Measurements from ENCODE around the gene EXOC3L4.
"Not testable (repeated sequence)": the region's sequence is repeated elsewhere in the genome, so short reads cannot be mapped to it uniquely, and the experiment has no call there.

The EXOC3L4 gene

GRCh38 chr14:103105580-103106150, 11.1 kb downstream of the EXOC3L4 start:
- no peak for DNase-seq (ENCODE audit: low read depth, low spot score)

GRCh38 chr14:103107455-103107854, 12.9 kb downstream of the EXOC3L4 start:
- DNase-seq (ENCODE audit: low read depth, low spot score): no peak

- DNase-seq (ENCODE audit: low read depth, low spot score): no peak
Observed at GRCh38 chr14:103107941-103108748, 13.6 kb downstream of the EXOC3L4 start.

GRCh38 chr14:103108749-103109207, 14.3 kb downstream of the EXOC3L4 start:
- DNase-seq (ENCODE audit: low read depth, low spot score): no peak

- peak; percentile 78 for DNase-seq (ENCODE audit: low read depth, low spot score)
Observed at GRCh38 chr14:103109535-103110441, 15.3 kb downstream of the EXOC3L4 start.

- DNase-seq (ENCODE audit: low read depth, low spot score): no peak
Observed at GRCh38 chr14:103110681-103111231, 16.2 kb downstream of the EXOC3L4 start.

- DNase-seq (ENCODE audit: low read depth, low spot score): no peak
Observed at GRCh38 chr14:103111232-103111868, 16.8 kb downstream of the EXOC3L4 start.

- DNase-seq (ENCODE audit: low read depth, low spot score): no peak
Observed at GRCh38 chr14:103112400-103113243, 18.1 kb downstream of the EXOC3L4 start.

- no peak for DNase-seq (ENCODE audit: low read depth, low spot score)
Observed at GRCh38 chr14:103113303-103113702, 18.8 kb downstream of the EXOC3L4 start.

GRCh38 chr14:103113774-103114173, 19.2 kb downstream of the EXOC3L4 start:
- DNase-seq (ENCODE audit: low read depth, low spot score): no peak

- DNase-seq (ENCODE audit: low read depth, low spot score): not testable (repeated sequence)
Observed at GRCh38 chr14:103115086-103115679, 20.7 kb downstream of the EXOC3L4 start.

- no peak for DNase-seq (ENCODE audit: low read depth, low spot score)
Observed at GRCh38 chr14:103115845-103116572, 21.5 kb downstream of the EXOC3L4 start.

GRCh38 chr14:103116636-103117035, 22.1 kb downstream of the EXOC3L4 start:
- DNase-seq (ENCODE audit: low read depth, low spot score): no peak

GRCh38 chr14:103117499-103117898, 23.0 kb downstream of the EXOC3L4 start:
- not testable (repeated sequence) for DNase-seq (ENCODE audit: low read depth, low spot score)

- DNase-seq (ENCODE audit: low read depth, low spot score): no peak
Observed at GRCh38 chr14:103118018-103118662, 23.6 kb downstream of the EXOC3L4 start.

- no peak for DNase-seq (ENCODE audit: low read depth, low spot score)
Observed at GRCh38 chr14:103118663-103119404, 24.3 kb downstream of the EXOC3L4 start.

GRCh38 chr14:103119527-103119926, 25.0 kb downstream of the EXOC3L4 start:
- DNase-seq (ENCODE audit: low read depth, low spot score): not testable (repeated sequence)
